A673 (cell line): ENCODE measurements around the gene LRRC10B. TPM values are rescaled to one million over a fixed set of nuclear protein-coding genes. Genes with fewer than 3 reads are reported as not detected.
"Not testable (repeated sequence)": the region's sequence is repeated elsewhere in the genome, so short reads cannot be mapped to it uniquely, and the experiment has no call there.

Experiments used
- BruUV-seq: library from RNA; stranded (reverse); fragments of 400-500 nt; replicated peaks from 2 replicates; lab custom pipeline; 2021; lab: Mats Ljungman, UMichigan
- CTCF ChIA-PET: fragments of 300-600 bp; sonication (Branson Sonifier 250); formaldehyde crosslinking; loops from one replicate; lab custom pipeline; 2022; ENCODE audit warnings: antibody characterized with exemption; lab: Charles Lee
- POLR2A ChIA-PET: fragments of 300-600 bp; sonication (Branson Sonifier 250); formaldehyde crosslinking; loops from one replicate; lab custom pipeline; 2022; ENCODE audit warnings: antibody characterized with exemption; ENCODE audit not compliant: low non-redundant PET; lab: Charles Lee
- DNase-seq: peaks from one replicate; pipeline ENCODE4 v3.0.0-alpha.2; 2015; ENCODE audit warnings: low spot score
- H3K27ac ChIP-seq: fragments of 200-600 bp; sonication (generic); 2 replicates; pipeline ENCODE4 v1.5.1; 2016; ENCODE audit warnings: mixed run types, low read depth, mild to moderate bottlenecking, mixed read lengths, antibody characterized with exemption, low read length; ENCODE audit not compliant: poor library complexity, severe bottlenecking
- H3K27me3 ChIP-seq: fragments of 200-600 bp; sonication (generic); replicated peaks from 2 replicates; pipeline ENCODE4 v1.6.1; 2017; ENCODE audit warnings: mixed run types, low read depth, mild to moderate bottlenecking, mixed read lengths, antibody characterized with exemption, low read length; ENCODE audit not compliant: insufficient read depth, poor library complexity
- H3K36me3 ChIP-seq: fragments of 200-600 bp; sonication (generic); 2 replicates; pipeline ENCODE4 v1.6.1; 2016; ENCODE audit warnings: mixed run types, mild to moderate bottlenecking, mixed read lengths, antibody characterized with exemption, low read length; ENCODE audit not compliant: insufficient read depth, poor library complexity, severe bottlenecking
- H3K4me1 ChIP-seq: fragments of 200-600 bp; sonication (generic); 2 replicates; pipeline ENCODE4 v1.6.1; 2017; ENCODE audit warnings: mixed run types, mild to moderate bottlenecking, mixed read lengths, antibody characterized with exemption, low read length; ENCODE audit not compliant: insufficient read depth, poor library complexity, severe bottlenecking
- H3K4me3 ChIP-seq: fragments of 200-600 bp; sonication (generic); 2 replicates; pipeline ENCODE4 v1.5.1; 2016; ENCODE audit warnings: low read depth, mixed run types, mild to moderate bottlenecking, mixed read lengths, low read length; ENCODE audit not compliant: poor library complexity, severe bottlenecking
- H3K9me3 ChIP-seq: fragments of 200-600 bp; sonication (generic); 2 replicates; pipeline ENCODE4 v1.6.1; 2016; ENCODE audit warnings: mixed run types, low read depth, mild to moderate bottlenecking, mixed read lengths, antibody characterized with exemption, low read length; ENCODE audit not compliant: poor library complexity, severe bottlenecking
- EZH2 ChIP-seq: fragments of 200-600 bp; sonication (generic); IDR thresholded peaks from 2 replicates; pipeline ENCODE4 v1.6.1; 2017; ENCODE audit warnings: borderline replicate concordance, low read depth, mild to moderate bottlenecking, mixed read lengths, antibody characterized with exemption, low read length; ENCODE audit not compliant: poor library complexity, severe bottlenecking
- intact Hi-C: fragments of 100-400 bp; cut with micrococcal nuclease; formaldehyde crosslinking; loops from one replicate; pipeline ENCODE4 v1.10.0; 2022; ENCODE audit not compliant: unreplicated experiment
- total RNA-seq: library from RNA; stranded (reverse); gene quantifications from 2 replicates; pipeline ENCODE4 v1.2.3, GENCODE V29; 2021
- TF ChIP-seq, protein P1 (sequence below): fragments of 300-800, 200-600 bp; sonication (generic); conservative IDR thresholded peaks from 2 replicates; pipeline ENCODE4 v1.5.1; 2017; ENCODE audit warnings: low read depth, mild to moderate bottlenecking, antibody characterized with exemption, low read length, moderate library complexity, mixed read lengths

Gene LRRC10B
- total RNA-seq, 1 experiment from 2014 or later = 17.4 TPM

DNA sequence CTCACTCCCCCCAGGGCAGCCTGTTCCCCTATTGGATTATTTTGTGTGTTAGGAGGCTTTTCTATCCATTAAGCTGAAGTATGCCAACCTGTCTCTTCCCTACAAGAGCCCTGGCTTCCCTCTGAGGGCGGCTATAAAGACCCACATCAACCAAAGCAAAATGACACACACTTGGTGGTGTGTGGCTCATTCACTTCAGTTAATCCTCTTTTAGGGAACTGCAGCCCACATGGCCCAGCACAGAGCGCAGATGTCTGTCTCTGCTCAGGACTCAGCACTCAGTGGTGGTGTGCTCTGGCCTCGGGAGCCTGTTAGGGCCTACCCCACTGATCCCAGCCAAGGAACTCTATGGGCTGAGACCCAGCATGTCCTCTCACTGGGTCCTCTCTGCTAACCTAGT, 32.2 kb upstream of the LRRC10B start:
- TF ChIP-seq, protein P1, sequence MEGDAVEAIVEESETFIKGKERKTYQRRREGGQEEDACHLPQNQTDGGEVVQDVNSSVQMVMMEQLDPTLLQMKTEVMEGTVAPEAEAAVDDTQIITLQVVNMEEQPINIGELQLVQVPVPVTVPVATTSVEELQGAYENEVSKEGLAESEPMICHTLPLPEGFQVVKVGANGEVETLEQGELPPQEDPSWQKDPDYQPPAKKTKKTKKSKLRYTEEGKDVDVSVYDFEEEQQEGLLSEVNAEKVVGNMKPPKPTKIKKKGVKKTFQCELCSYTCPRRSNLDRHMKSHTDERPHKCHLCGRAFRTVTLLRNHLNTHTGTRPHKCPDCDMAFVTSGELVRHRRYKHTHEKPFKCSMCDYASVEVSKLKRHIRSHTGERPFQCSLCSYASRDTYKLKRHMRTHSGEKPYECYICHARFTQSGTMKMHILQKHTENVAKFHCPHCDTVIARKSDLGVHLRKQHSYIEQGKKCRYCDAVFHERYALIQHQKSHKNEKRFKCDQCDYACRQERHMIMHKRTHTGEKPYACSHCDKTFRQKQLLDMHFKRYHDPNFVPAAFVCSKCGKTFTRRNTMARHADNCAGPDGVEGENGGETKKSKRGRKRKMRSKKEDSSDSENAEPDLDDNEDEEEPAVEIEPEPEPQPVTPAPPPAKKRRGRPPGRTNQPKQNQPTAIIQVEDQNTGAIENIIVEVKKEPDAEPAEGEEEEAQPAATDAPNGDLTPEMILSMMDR = no peak
- CTCF ChIA-PET = interaction anchor here (0.8 to 1.9 kb wide), 4 partner anchors 30 to 162 kb away, joined by 4 to 8 read pairs (median 6); no protein-coding TSS in a partner anchor
- no peaks in the 10 kb centered on the region for H3K27me3 ChIP-seq
- POLR2A ChIA-PET = no interaction called here
- H3K9me3 ChIP-seq = no peaks in the 10 kb centered on the region
- H3K36me3 ChIP-seq = no peaks in the 10 kb centered on the region
- no peak overlapping the region for H3K4me3 ChIP-seq
- intact Hi-C loops = loop anchor here (2.0 to 10.0 kb wide), 4 partner anchors 56 to 258 kb away; partner anchors contain the start of gene SYT7
- no peaks in the 10 kb centered on the region for H3K4me1 ChIP-seq
- BruUV-seq = no TSS peak
- no peak overlapping the region for H3K27ac ChIP-seq
- DNase-seq = no peak

DNA sequence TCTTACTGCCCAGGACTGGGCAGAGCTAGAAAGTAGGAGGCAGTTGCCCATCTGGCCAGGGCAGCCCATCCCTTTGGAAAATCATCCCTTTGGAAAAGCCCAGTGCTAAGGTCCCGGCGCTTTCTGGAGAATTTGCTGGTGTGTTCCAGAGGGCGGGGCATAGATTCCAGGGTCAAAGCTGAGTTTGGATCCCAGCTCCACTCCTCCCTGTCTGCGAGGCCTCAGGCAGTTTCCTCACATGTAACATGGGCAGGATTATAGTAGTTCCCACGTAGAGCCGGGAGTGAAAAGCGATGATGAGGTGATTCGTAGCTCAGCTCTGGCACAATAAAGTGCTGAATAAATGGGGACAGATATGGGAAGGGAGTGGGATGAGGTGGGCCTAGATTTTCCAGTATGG, 31.4 kb upstream of the LRRC10B start:
- BruUV-seq = no TSS peak
- CTCF ChIA-PET = interaction anchor here (0.8 to 2.9 kb wide), 4 partner anchors 40 to 161 kb away, joined by 4 to 33 read pairs (median 8); no protein-coding TSS in a partner anchor
- no peak for TF ChIP-seq EZH2
- TF ChIP-seq, protein P1 = no peak

DNA sequence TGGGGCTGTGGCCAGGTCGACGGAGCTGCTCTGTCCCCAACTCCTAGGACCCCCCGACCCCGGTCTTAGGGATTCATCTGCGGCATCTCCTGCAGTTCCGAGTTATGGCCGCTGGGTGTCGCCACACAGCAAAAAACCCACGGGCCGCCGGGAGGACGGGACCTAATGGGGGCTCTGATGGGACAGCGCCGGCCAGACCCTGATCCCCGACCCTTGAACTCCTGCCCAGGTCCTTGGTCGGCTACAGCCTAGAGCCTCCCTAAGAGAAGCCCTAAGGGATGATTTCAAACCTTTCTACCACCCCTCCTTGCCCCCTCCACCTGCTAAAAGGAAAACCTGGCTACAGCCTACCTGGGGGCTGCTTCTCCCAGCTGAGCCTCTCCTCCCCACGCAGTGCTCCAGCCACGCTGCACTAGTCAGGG, 30.8 kb upstream of the LRRC10B start:
- Histone ChIP-seq H3K27ac (no peak overlapping the region), H3K36me3 (no peaks in the 10 kb centered on the region), H3K27me3 (no peaks in the 10 kb centered on the region), H3K9me3 (no peaks in the 10 kb centered on the region), H3K4me1 (no peaks in the 10 kb centered on the region), H3K4me3 (no peak overlapping the region)
- TF ChIP-seq, protein P1 = peak; percentile 99
- TF ChIP-seq EZH2 = no peak
- DNase-seq = peak; percentile 67
- intact Hi-C loops = loop anchor here (1.0 to 10.0 kb wide), 5 partner anchors 40 to 257 kb away; partner anchors contain the start of gene SYT7
- CTCF ChIA-PET = interaction anchor here (1.1 to 2.9 kb wide), 4 partner anchors 39 to 161 kb away, joined by 4 to 33 read pairs (median 6); no protein-coding TSS in a partner anchor
- POLR2A ChIA-PET = no interaction called here
- BruUV-seq = no TSS peak

More for the DNA sequence above, 31.4 kb upstream of the LRRC10B start:
- Histone ChIP-seq H3K36me3 (no peaks in the 10 kb centered on the region), H3K9me3 (no peaks in the 10 kb centered on the region), H3K4me1 (no peaks in the 10 kb centered on the region), H3K4me3 (no peak overlapping the region), H3K27me3 (no peaks in the 10 kb centered on the region), H3K27ac (no peak overlapping the region)
- no peak for DNase-seq
- intact Hi-C loops = loop anchor here (1.0 to 10.0 kb wide), 5 partner anchors 40 to 258 kb away; partner anchors contain the start of gene SYT7
- POLR2A ChIA-PET = no interaction called here

DNA sequence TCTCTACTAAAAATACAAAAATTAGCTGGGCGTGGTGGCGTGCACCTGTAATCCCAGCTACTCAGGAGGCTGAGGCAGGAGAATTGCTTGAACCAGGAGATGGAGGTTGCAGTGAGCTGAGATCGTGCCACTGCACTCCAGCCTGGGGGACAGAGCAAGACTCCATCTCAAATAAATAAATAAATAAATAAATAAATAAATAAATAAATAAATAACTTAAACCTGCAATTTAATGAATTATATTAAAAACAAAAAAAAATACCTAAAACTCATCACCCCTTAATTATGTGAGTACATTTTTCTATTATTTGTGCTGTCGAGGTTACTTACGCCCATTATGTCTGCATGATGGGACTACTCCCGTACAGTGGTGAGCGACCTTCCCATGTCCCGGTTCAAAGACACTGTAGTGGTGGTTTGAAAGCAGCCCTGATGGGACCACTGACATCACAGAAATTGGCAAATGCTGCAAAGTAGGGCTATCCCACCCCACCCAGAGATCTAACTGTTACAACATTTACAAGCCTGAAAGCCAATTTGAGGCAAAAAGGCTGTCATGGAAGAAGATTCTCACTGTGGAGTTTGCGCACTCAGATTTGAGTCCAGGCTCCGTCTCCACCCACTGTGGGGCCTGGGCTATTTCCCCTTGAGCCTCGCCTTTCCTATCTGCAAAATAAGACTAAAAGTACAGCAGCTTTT, 29.0 kb upstream of the LRRC10B start:
- H3K4me1 ChIP-seq, H3K27me3 ChIP-seq, DNase-seq, H3K9me3 ChIP-seq, H3K36me3 ChIP-seq, BruUV-seq, H3K4me3 ChIP-seq, H3K27ac ChIP-seq, POLR2A ChIA-PET: not testable (repeated sequence)
- intact Hi-C loops = loop anchor here (5.0 to 10.0 kb wide), 3 partner anchors 53 to 255 kb away; partner anchors contain the start of gene SYT7
- CTCF ChIA-PET = interaction anchor here (0.7 to 2.9 kb wide), 6 partner anchors 8 to 52 kb away, joined by 3 to 33 read pairs (median 4); no protein-coding TSS in a partner anchor
